ENCODE results near the gene MED15.

The MED15 gene

GRCh38 chr22:20601308-20601707, 93.9 kb downstream of the MED15 start:
- Histone ChIP-seq H3K79me2 (ENCODE audit: control insufficient read depth, low read length) (no peaks in the 10 kb centered on the region), H3K4me3 (ENCODE audit: low read length) (no peak overlapping the region), H3F3A (ENCODE audit: control insufficient read depth, insufficient read depth) (no peaks in the 10 kb centered on the region), H3K9me3 (ENCODE audit: control insufficient read depth, insufficient read depth, low read length) (no peaks in the 10 kb centered on the region), H3K27ac (ENCODE audit: low read depth, low read length) (no peak overlapping the region), H3K9me2 (replicated peaks; ENCODE audit: control insufficient read depth, low read length) (no peaks in the 10 kb centered on the region), H3K36me3 (ENCODE audit: control insufficient read depth, low read length) (no peaks in the 10 kb centered on the region), H3K27me3 (ENCODE audit: control insufficient read depth, low read length) (no peaks in the 10 kb centered on the region), H3K4me2 (ENCODE audit: low read length) (no peak overlapping the region), H3K4me1 (ENCODE audit: control insufficient read depth, low read length) (no peaks in the 10 kb centered on the region), H4K20me1 (ENCODE audit: control insufficient read depth, insufficient read depth, low read depth, low read length) (no peaks in the 10 kb centered on the region)
- TF ChIP-seq EZH2phosphoT487 (IDR thresholded peaks at IDR 0.05; ENCODE audit: borderline replicate concordance, low read length), result no peak
- TF ChIP-seq CTCF (IDR thresholded peaks at IDR 0.05; ENCODE audit: low read depth, low read length, poor library complexity, severe bottlenecking), result no peak

GRCh38 chr22:20602609-20603164, 95.3 kb downstream of the MED15 start:
- TF ChIP-seq CTCF (IDR thresholded peaks at IDR 0.05; ENCODE audit: low read depth, low read length, poor library complexity, severe bottlenecking), result no peak
- TF ChIP-seq EZH2phosphoT487 (IDR thresholded peaks at IDR 0.05; ENCODE audit: borderline replicate concordance, low read length), result no peak
- H3F3A ChIP-seq (ENCODE audit: control insufficient read depth, insufficient read depth), result no peaks in the 10 kb centered on the region
- H3K4me3 ChIP-seq (ENCODE audit: low read length), result no peak overlapping the region
- no peaks in the 10 kb centered on the region for H3K9me2 ChIP-seq (replicated peaks; ENCODE audit: control insufficient read depth, low read length)
- no peak overlapping the region for H3K4me2 ChIP-seq (ENCODE audit: low read length)
- H3K9me3 ChIP-seq (ENCODE audit: control insufficient read depth, insufficient read depth, low read length), result no peaks in the 10 kb centered on the region
- H3K27ac ChIP-seq (ENCODE audit: low read depth, low read length), result no peak overlapping the region
- no peaks in the 10 kb centered on the region for H3K36me3 ChIP-seq (ENCODE audit: control insufficient read depth, low read length)
- no peaks in the 10 kb centered on the region for H3K79me2 ChIP-seq (ENCODE audit: control insufficient read depth, low read length)
- H3K4me1 ChIP-seq (ENCODE audit: control insufficient read depth, low read length), result no peaks in the 10 kb centered on the region
- peaks cover 14% of the 10 kb centered on the region for H3K27me3 ChIP-seq (ENCODE audit: control insufficient read depth, low read length)
- no peaks in the 10 kb centered on the region for H4K20me1 ChIP-seq (ENCODE audit: control insufficient read depth, insufficient read depth, low read depth, low read length)

- Histone ChIP-seq H4K20me1 (ENCODE audit: control insufficient read depth, insufficient read depth, low read depth, low read length) (no peaks in the 10 kb centered on the region), H3K36me3 (ENCODE audit: control insufficient read depth, low read length) (no peaks in the 10 kb centered on the region), H3K4me1 (ENCODE audit: control insufficient read depth, low read length) (no peaks in the 10 kb centered on the region), H3K9me3 (ENCODE audit: control insufficient read depth, insufficient read depth, low read length) (no peaks in the 10 kb centered on the region), H3K27me3 (ENCODE audit: control insufficient read depth, low read length) (peaks cover 20% of the 10 kb centered on the region), H3K79me2 (ENCODE audit: control insufficient read depth, low read length) (no peaks in the 10 kb centered on the region), H3F3A (ENCODE audit: control insufficient read depth, insufficient read depth) (no peaks in the 10 kb centered on the region), H3K4me3 (ENCODE audit: low read length) (no peak overlapping the region), H3K9me2 (replicated peaks; ENCODE audit: control insufficient read depth, low read length) (no peaks in the 10 kb centered on the region), H3K4me2 (ENCODE audit: low read length) (no peak overlapping the region), H3K27ac (ENCODE audit: low read depth, low read length) (no peak overlapping the region)
- TF ChIP-seq CTCF (IDR thresholded peaks at IDR 0.05; ENCODE audit: low read depth, low read length, poor library complexity, severe bottlenecking), result no peak
- TF ChIP-seq EZH2phosphoT487 (IDR thresholded peaks at IDR 0.05; ENCODE audit: borderline replicate concordance, low read length), result no peak
Observed at GRCh38 chr22:20604092-20604747, 96.8 kb downstream of the MED15 start.
